ENCODE data around the gene MXD1.

GRCh38 chr2:69914950-69915945 lies at the start of gene MXD1:
- TF ChIP-seq POLR2A (IDR thresholded peaks at IDR 0.05) (peak; percentile 87 to 96 (median 95)), CTCF (IDR thresholded peaks at IDR 0.05) (peak in 3 of 6 experiments; percentile 6 to 17 (median 6))

Measured in upper lobe of left lung (tissue), 4 donors.